Measurements from ENCODE around the gene SYNDIG1.

GRCh38 chr20:24446811-24447210, 22.6 kb upstream of the SYNDIG1 start:
- TF ChIP-seq HDGF (IDR thresholded peaks at IDR 0.05; ENCODE audit: borderline replicate concordance) (no peak), FOXK2 (IDR thresholded peaks at IDR 0.05) (no peak), ARNT (IDR thresholded peaks at IDR 0.05) (no peak), LEF1 (IDR thresholded peaks at IDR 0.05; ENCODE audit: borderline replicate concordance) (no peak), BHLHE40 (IDR thresholded peaks at IDR 0.05; ENCODE audit: borderline replicate concordance) (no peak), SUZ12 (IDR thresholded peaks at IDR 0.05) (no peak), FOXA1 (IDR thresholded peaks at IDR 0.05) (no peak)
